Activated CD4-positive, alpha-beta T cell treated with anti-CD3 and anti-CD28 coated beads for 1 hour (primary cell): ENCODE results near the gene CLDN2.

Source experiments
- DNase-seq: peaks from one replicate; pipeline ENCODE4 v3.0.0-alpha.2; 2020

The CLDN2 gene

GRCh38 chrX:106972896-106973295, 52.7 kb downstream of the CLDN2 start:
- no peak for DNase-seq

DNA sequence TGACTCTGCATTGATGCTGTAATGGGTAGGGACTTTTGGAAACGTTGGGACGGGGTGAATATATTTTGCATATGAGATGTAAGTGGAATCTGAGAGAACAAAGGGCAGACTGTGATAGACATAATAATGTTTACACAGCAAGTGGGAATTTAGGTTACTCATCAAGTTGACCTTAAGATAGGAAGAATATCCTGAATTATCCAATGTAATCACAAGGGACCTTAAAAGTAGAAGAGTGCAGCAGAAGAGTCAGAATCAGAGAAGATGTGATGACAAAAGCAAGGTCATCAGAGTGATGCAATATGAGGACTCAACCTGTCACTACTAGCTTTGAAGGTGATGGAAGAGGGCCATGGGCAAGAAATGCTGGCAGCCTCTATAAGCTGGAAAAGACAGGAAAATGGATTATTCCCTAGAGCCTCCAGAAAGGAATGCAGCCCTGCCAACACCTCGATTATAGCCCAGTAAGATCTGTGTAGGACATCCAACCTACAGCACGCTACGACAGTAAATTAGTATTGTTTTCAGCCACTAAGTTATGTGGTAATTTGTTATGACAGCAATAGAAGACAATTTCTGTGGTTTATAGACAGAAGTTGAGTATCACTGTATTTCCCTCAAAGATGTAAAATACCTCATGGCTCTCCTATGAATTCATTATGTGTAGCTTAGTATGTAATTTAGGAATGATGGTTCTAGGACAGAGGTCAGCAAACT, 53.4 kb downstream of the CLDN2 start:
- no peak for DNase-seq

DNA sequence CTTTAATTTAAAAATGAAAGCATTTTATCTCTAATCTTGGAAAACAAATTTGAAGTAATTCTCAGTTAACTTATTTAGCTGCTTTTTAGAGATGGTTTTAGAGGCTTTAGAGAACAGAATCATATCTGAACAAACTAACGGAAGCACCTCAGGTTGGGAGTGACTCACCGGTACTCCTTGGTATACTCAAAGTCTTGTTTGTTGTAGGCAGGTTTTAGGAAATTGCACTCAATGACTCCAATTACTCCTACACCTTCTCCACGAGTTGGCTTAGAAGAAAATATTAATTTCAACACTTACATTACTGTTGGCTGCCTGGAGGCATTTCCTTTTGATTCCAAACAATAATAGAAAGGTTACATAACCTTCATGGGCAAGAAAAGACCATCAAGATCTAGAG, 56.2 kb downstream of the CLDN2 start:
- DNase-seq, result no peak
